Measurements from ENCODE around the gene IFFO2.

DNA sequence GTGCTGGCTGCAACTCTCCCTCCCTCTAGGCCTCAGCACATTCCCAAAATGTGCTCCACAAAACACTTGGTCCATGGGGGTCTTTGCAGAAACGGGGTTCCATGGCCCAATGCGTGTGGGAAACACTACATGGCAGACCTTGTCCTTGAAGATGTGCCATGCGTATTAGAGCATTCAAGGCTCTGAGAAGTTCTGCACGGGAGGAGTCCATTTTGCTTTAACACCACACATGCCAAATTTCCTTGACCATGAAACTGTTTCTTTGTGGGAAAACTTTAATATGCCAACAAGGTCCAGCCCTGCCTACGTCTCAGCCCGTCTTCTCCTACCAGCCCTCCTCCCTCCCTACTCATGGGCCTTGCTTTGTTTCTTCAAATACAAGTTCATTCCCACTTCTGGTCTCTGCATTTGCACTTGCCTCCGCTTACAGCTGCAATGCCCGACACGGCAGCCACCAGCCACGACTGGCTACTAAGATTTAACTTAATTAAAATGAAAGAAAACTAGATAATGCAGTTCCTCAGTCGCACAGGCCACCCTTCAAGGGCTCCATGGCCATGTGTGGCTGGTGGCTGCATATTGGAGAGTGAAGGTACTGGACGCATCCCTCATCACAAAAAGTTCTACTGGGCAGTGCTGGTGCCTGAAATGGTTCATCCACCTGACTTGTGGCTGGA is 77.8 kb downstream of the IFFO2 start:
- no peak for TF ChIP-seq YY1 (IDR thresholded peaks at IDR 0.05; ENCODE audit: insufficient read depth, insufficient read length)
- no peak for TF ChIP-seq SUZ12 (IDR thresholded peaks at IDR 0.05; ENCODE audit: extremely low read depth, insufficient read depth, insufficient read length)
